NK-92 (cell line): ENCODE results near the gene MYOM3.

Experiments used
- DNase-seq: peaks from one replicate; lab custom pipeline; 2025; ENCODE audit not compliant: unreplicated experiment; lab: John Stamatoyannopoulos, UW

The MYOM3 gene

GRCh38 chr1:24097663-24098062, 14.3 kb downstream of the MYOM3 start:
- DNase-seq, result no peak

- DNase-seq, result no peak
These were observed 15.2 kb downstream of the MYOM3 start for GRCh38 chr1:24096739-24097103.

- DNase-seq, result no peak
These were observed 15.8 kb downstream of the MYOM3 start for GRCh38 chr1:24096009-24096738.

GRCh38 chr1:24095140-24095859, 16.6 kb downstream of the MYOM3 start:
- DNase-seq, result no peak

- DNase-seq, result no peak
These were observed 17.4 kb downstream of the MYOM3 start for GRCh38 chr1:24094554-24094953.

- DNase-seq, result no peak
These were observed 18.2 kb downstream of the MYOM3 start for GRCh38 chr1:24093732-24094131.

- no peak for DNase-seq
These were observed 19.0 kb downstream of the MYOM3 start for GRCh38 chr1:24092979-24093378.

- no peak for DNase-seq
These were observed 19.9 kb downstream of the MYOM3 start for GRCh38 chr1:24091971-24092482.

GRCh38 chr1:24090736-24091135, 21.2 kb downstream of the MYOM3 start:
- no peak for DNase-seq

- DNase-seq, result no peak
These were observed 22.0 kb downstream of the MYOM3 start for GRCh38 chr1:24089743-24090555.

GRCh38 chr1:24089027-24089742, 22.8 kb downstream of the MYOM3 start:
- DNase-seq, result no peak

- no peak for DNase-seq
These were observed 25.5 kb downstream of the MYOM3 start for GRCh38 chr1:24086466-24086865.

GRCh38 chr1:24085546-24085945, 26.4 kb downstream of the MYOM3 start:
- DNase-seq, result no peak

- no peak for DNase-seq
These were observed 26.9 kb downstream of the MYOM3 start for GRCh38 chr1:24085007-24085406.

- DNase-seq, result no peak
These were observed 27.9 kb downstream of the MYOM3 start for GRCh38 chr1:24084050-24084449.

GRCh38 chr1:24082372-24082771, 29.6 kb downstream of the MYOM3 start:
- no peak for DNase-seq

GRCh38 chr1:24081190-24081589, 30.7 kb downstream of the MYOM3 start:
- DNase-seq, result no peak

- DNase-seq, result no peak
These were observed 31.8 kb downstream of the MYOM3 start for GRCh38 chr1:24080131-24080530.

- DNase-seq, result no peak
These were observed 34.5 kb downstream of the MYOM3 start for GRCh38 chr1:24077278-24077978.

- no peak for DNase-seq
These were observed 36.0 kb downstream of the MYOM3 start for GRCh38 chr1:24075946-24076345.

- DNase-seq, result no peak
These were observed 36.4 kb downstream of the MYOM3 start for GRCh38 chr1:24075590-24075854.
